PC-3 (cell line): ENCODE data around the gene CIB4. TPM values are rescaled to one million over a fixed set of nuclear protein-coding genes. Genes with fewer than 3 reads are reported as not detected.

Experiments used
- ATAC-seq: fragments of 200-7000 bp; cut with Tn5 transposase; 2 replicates; pipeline ENCODE4 v1.9.1; 2020; ENCODE audit warnings: mild to moderate bottlenecking, moderate library complexity
- BruUV-seq: library from RNA; stranded (reverse); fragments of 400-500 nt; replicated peaks from 2 replicates; lab custom pipeline; 2021; lab: Mats Ljungman, UMichigan
- CTCF ChIA-PET: fragments of 300-600 bp; sonication (Branson Sonifier 250); formaldehyde crosslinking; loops from one replicate; lab custom pipeline; 2022; ENCODE audit warnings: antibody characterized with exemption; lab: Charles Lee
- POLR2A ChIA-PET: fragments of 300-600 bp; sonication (Branson Sonifier 250); formaldehyde crosslinking; loops from one replicate; lab custom pipeline; 2022; ENCODE audit warnings: antibody characterized with exemption; ENCODE audit not compliant: unreplicated experiment; lab: Charles Lee
- DNase-seq: peaks from one replicate; pipeline ENCODE4 v3.0.0-alpha.2; 2015
- H2AFZ ChIP-seq: fragments of 300-600 bp; sonication (generic); 2 replicates; pipeline ENCODE4 v1.6.0; 2016; ENCODE audit warnings: antibody characterized with exemption, low read length
- H3F3A ChIP-seq: fragments of 300-600 bp; sonication (generic); one replicate; pipeline ENCODE4 v1.6.0; 2017; ENCODE audit warnings: antibody characterized with exemption, low read length, control low read depth, mild to moderate bottlenecking; ENCODE audit not compliant: unreplicated experiment
- H3K27ac ChIP-seq: fragments of 300-600 bp; sonication (generic); 2 replicates; pipeline ENCODE4 v1.5.1; 2016; ENCODE audit warnings: mild to moderate bottlenecking, low read length
- H3K27me3 ChIP-seq: fragments of 300-600 bp; sonication (generic); 2 replicates; pipeline ENCODE4 v1.6.1; 2016; ENCODE audit warnings: low read length, mixed read lengths
- H3K36me3 ChIP-seq: fragments of 300-600 bp; sonication (generic); 2 replicates; pipeline ENCODE4 v1.6.1; 2016; ENCODE audit warnings: low read depth, mixed run types, low read length, mixed read lengths
- H3K4me1 ChIP-seq: fragments of 300-600 bp; sonication (generic); 2 replicates; pipeline ENCODE4 v1.5.1; 2016; ENCODE audit warnings: low read length; ENCODE audit not compliant: insufficient read depth
- H3K4me2 ChIP-seq: fragments of 300-600 bp; sonication (generic); 2 replicates; pipeline ENCODE4 v1.6.0; 2016; ENCODE audit warnings: low read length
- H3K4me3 ChIP-seq: fragments of 300-600 bp; sonication (generic); 2 replicates; pipeline ENCODE4 v1.5.1; 2016; ENCODE audit warnings: mild to moderate bottlenecking, low read length, mixed read lengths
- H3K79me2 ChIP-seq: fragments of 300-600 bp; sonication (generic); 2 replicates; pipeline ENCODE4 v1.6.1; 2017; ENCODE audit warnings: low read length, mixed read lengths
- H3K9ac ChIP-seq: fragments of 300-600 bp; sonication (generic); 2 replicates; pipeline ENCODE4 v1.6.0; 2016; ENCODE audit warnings: mild to moderate bottlenecking, low read length
- H3K9me2 ChIP-seq: fragments of 300-600 bp; sonication (generic); replicated peaks from 2 replicates; pipeline ENCODE4 v1.6.1; 2016; ENCODE audit warnings: mixed run types, low read length, mixed read lengths
- H3K9me3 ChIP-seq: fragments of 300-600 bp; sonication (generic); 2 replicates; pipeline ENCODE4 v1.6.1; 2016; ENCODE audit warnings: low read length, mixed read lengths
- H4K20me1 ChIP-seq: fragments of 300-600 bp; sonication (generic); 2 replicates; pipeline ENCODE4 v1.6.1; 2016; ENCODE audit warnings: low read length, mixed read lengths
- EZH2 ChIP-seq: fragments of 300-600 bp; sonication (generic); IDR thresholded peaks from one replicate; pipeline ENCODE4 v1.6.1; 2017; ENCODE audit warnings: antibody characterized with exemption, mild to moderate bottlenecking, low read length; ENCODE audit not compliant: unreplicated experiment
- EZH2phosphoT487 ChIP-seq: fragments of 300-600 bp; sonication (generic); IDR thresholded peaks from 2 replicates; pipeline ENCODE4 v1.6.1; 2018; ENCODE audit warnings: mild to moderate bottlenecking, antibody characterized with exemption, low read length, borderline replicate concordance
- intact Hi-C: fragments of 100-400 bp; cut with micrococcal nuclease; formaldehyde crosslinking; loops from 2 replicates; pipeline ENCODE4 v1.9.0; 2023
- total RNA-seq: library from RNA; depleted of rRNA; stranded (reverse); fragments of >200 nt; gene quantifications from 2 replicates; pipeline ENCODE4 v1.2.3, GENCODE V29; 2014
- TF ChIP-seq, protein P1 (sequence below): fragments of 300-600 bp; sonication (generic); conservative IDR thresholded peaks from 2 replicates; pipeline ENCODE4 v1.5.1; 2017; ENCODE audit warnings: antibody characterized with exemption, low read depth, mild to moderate bottlenecking, low read length

Gene CIB4
- total RNA-seq, 1 experiment from 2014 or later = not detected

DNA sequence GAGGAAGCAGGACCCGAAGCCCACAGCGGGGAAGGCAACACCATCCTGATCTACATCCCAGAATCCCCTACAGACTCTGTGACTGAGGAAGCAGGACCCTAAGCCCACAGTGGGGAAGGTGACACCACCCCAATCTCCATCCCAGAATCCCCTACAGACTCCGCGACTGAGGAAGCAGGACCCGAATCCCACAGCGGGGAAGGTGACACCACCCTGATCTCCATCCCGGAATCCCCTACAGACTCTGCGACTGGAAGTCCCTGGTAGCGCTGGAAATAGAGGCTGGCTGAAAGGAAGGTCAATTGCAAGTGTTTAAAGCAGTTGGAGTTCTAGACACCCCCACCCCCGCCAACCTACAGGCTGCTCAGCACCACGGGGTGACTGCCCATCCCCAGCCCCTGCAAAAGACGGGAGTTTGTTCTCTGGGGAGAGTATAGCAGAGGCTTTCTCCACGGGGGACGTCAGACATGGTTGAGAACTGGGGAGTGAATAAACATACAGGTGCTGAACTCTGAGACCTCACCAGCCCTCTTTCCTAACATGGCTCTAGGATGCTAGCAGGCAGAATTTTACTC is 21.0 kb downstream of the CIB4 start:
- H3K4me3 ChIP-seq = no peak overlapping the region
- CTCF ChIA-PET = no interaction called here
- intact Hi-C loops = no loop called here

DNA sequence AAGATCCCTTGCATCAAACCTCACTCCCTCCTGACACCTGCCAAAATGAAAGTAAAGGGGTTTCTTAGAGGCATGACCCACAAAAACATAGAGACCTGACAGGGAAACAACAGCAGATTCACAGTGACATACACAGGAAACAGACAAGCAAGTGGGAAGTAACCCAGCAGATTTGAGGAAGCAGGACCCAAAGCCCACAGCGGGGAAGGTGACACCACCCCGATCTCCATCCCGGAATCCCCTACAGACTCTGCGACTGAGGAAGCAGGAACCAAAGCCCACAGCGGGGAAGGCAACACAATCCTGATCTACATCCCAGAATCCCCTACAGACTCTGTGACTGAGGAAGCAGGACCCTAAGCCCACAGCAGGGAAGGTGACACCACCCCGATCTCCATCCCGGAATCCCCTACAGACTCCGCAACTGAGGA is 21.6 kb downstream of the CIB4 start:
- Histone ChIP-seq H3K9ac (no peak overlapping the region), H3F3A (no peaks in the 10 kb centered on the region), H3K27ac (no peak overlapping the region), H3K4me3 (no peak overlapping the region), H3K9me2 (no peaks in the 10 kb centered on the region), H4K20me1 (no peaks in the 10 kb centered on the region), H3K9me3 (no peaks in the 10 kb centered on the region), H3K36me3 (no peaks in the 10 kb centered on the region), H3K4me2 (no peak overlapping the region), H3K4me1 (no peaks in the 10 kb centered on the region), H3K27me3 (no peaks in the 10 kb centered on the region), H3K79me2 (no peaks in the 10 kb centered on the region), H2AFZ (no peak overlapping the region)
- no peak for DNase-seq
- intact Hi-C loops = no loop called here
- POLR2A ChIA-PET = no interaction called here
- TF ChIP-seq EZH2 (no peak), EZH2phosphoT487 (no peak)
- TF ChIP-seq, protein P1, sequence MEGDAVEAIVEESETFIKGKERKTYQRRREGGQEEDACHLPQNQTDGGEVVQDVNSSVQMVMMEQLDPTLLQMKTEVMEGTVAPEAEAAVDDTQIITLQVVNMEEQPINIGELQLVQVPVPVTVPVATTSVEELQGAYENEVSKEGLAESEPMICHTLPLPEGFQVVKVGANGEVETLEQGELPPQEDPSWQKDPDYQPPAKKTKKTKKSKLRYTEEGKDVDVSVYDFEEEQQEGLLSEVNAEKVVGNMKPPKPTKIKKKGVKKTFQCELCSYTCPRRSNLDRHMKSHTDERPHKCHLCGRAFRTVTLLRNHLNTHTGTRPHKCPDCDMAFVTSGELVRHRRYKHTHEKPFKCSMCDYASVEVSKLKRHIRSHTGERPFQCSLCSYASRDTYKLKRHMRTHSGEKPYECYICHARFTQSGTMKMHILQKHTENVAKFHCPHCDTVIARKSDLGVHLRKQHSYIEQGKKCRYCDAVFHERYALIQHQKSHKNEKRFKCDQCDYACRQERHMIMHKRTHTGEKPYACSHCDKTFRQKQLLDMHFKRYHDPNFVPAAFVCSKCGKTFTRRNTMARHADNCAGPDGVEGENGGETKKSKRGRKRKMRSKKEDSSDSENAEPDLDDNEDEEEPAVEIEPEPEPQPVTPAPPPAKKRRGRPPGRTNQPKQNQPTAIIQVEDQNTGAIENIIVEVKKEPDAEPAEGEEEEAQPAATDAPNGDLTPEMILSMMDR = no peak
- no TSS peak for BruUV-seq
- CTCF ChIA-PET = no interaction called here
- no peak for ATAC-seq

More for the DNA sequence above, 21.0 kb downstream of the CIB4 start:
- Histone ChIP-seq H4K20me1 (no peaks in the 10 kb centered on the region), H3K9me2 (no peaks in the 10 kb centered on the region), H3K27ac (no peak overlapping the region), H3K4me1 (no peaks in the 10 kb centered on the region), H3K9ac (no peak overlapping the region), H3K27me3 (no peaks in the 10 kb centered on the region), H3F3A (no peaks in the 10 kb centered on the region), H3K9me3 (no peaks in the 10 kb centered on the region), H3K79me2 (no peaks in the 10 kb centered on the region), H3K36me3 (no peaks in the 10 kb centered on the region), H3K4me2 (no peak overlapping the region), H2AFZ (no peak overlapping the region)
- POLR2A ChIA-PET = no interaction called here
- TF ChIP-seq EZH2phosphoT487 = no peak
- TF ChIP-seq EZH2 = no peak
- no peak for ATAC-seq
- DNase-seq = no peak
- no TSS peak for BruUV-seq

DNA sequence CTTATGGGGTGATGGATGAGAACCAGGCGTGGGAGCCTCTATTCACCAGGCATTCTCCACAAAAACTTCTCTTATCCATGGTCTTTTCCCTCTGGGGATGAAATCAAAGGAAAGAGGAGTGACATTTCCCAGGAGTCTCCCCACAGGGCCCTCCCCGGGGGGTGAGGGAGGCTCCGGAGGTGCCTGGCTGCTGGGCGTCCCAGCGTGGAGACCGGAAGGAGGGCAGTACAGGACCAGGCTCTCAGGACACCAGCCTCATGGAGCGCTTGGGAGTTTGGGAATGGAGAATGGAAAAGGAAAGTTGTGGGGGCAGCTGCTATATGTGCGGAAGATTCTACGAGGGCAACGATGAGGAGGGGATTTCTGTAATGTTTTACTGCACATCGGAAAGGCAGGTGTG is 22.1 kb downstream of the CIB4 start:
- Histone ChIP-seq H3K36me3 (no peaks in the 10 kb centered on the region), H3K4me2 (no peak overlapping the region), H3K27me3 (no peaks in the 10 kb centered on the region), H3K79me2 (no peaks in the 10 kb centered on the region), H4K20me1 (no peaks in the 10 kb centered on the region), H3K9me2 (no peaks in the 10 kb centered on the region), H3K9me3 (no peaks in the 10 kb centered on the region), H3K27ac (no peak overlapping the region), H3K4me3 (no peak overlapping the region), H3K4me1 (no peaks in the 10 kb centered on the region), H2AFZ (no peak overlapping the region), H3F3A (no peaks in the 10 kb centered on the region), H3K9ac (no peak overlapping the region)
- no TSS peak for BruUV-seq
- ChIA-PET POLR2A (no interaction called here), CTCF (no interaction called here)
- no peak for DNase-seq
- intact Hi-C loops = no loop called here
- ATAC-seq = no peak
- TF ChIP-seq EZH2phosphoT487 = no peak
- TF ChIP-seq, protein P1 = no peak
- TF ChIP-seq EZH2 = no peak
